Natural killer cell (primary cell): ENCODE data around the gene TRAPPC3L. TPM values are rescaled to one million over a fixed set of nuclear protein-coding genes. Genes with fewer than 3 reads are reported as not detected.

Experiments used
- ATAC-seq, 3 donors: fragments of 150-1000 bp in 2 of 3; fragments of 200-7000 bp in 1 of 3; cut with Tn5 transposase; 1 replicate in 1 of 3; 2 replicates in 2 of 3; pipeline ENCODE4 v1.10.0; 2021; ENCODE audit warnings: mild to moderate bottlenecking in 2 of 3, moderate library complexity in 2 of 3
- DNase-seq, 2 donors: peaks; one replicate each; pipeline versions ENCODE4 v3.0.0 to v3.0.0-alpha.2; 2013 to 2021; ENCODE audit warnings: mixed read lengths in 1 of 2
- H3K27ac ChIP-seq: one replicate; pipeline ENCODE4 v1.5.1; 2013; ENCODE audit warnings: mild to moderate bottlenecking, low read length
- H3K27me3 ChIP-seq: one replicate; pipeline ENCODE4 v1.6.1; 2013; ENCODE audit warnings: low read length; ENCODE audit not compliant: control insufficient read depth, insufficient read depth
- H3K36me3 ChIP-seq: one replicate; pipeline ENCODE4 v1.6.1; 2013; ENCODE audit warnings: low read length; ENCODE audit not compliant: control insufficient read depth, insufficient read depth
- H3K4me1 ChIP-seq: one replicate; pipeline ENCODE4 v1.6.1; 2013; ENCODE audit warnings: low read length; ENCODE audit not compliant: control insufficient read depth, insufficient read depth
- H3K4me3 ChIP-seq: one replicate; pipeline ENCODE4 v1.5.1; 2013; ENCODE audit warnings: low read length
- H3K9me3 ChIP-seq: one replicate; pipeline ENCODE4 v1.6.1; 2013; ENCODE audit warnings: low read length; ENCODE audit not compliant: control insufficient read depth, insufficient read depth
- H3K27ac Mint-ChIP-seq, 2 donors: one replicate each; pipeline ENCODE4 v1.8.0; 2022; ENCODE audit warnings: mild to moderate bottlenecking in 2 of 2, mixed read lengths in 2 of 2, moderate library complexity in 1 of 2
- H3K27me3 Mint-ChIP-seq, 2 donors: one replicate each; pipeline ENCODE4 v1.8.0; 2022; ENCODE audit warnings: low read depth in 2 of 2, mixed read lengths in 2 of 2
- H3K36me3 Mint-ChIP-seq: one replicate; pipeline ENCODE4 v1.8.0; 2022; ENCODE audit warnings: mixed read lengths
- H3K4me1 Mint-ChIP-seq, 2 donors: one replicate each; pipeline ENCODE4 v1.8.0; 2022; ENCODE audit warnings: mixed read lengths in 2 of 2
- H3K4me3 Mint-ChIP-seq: one replicate; pipeline ENCODE4 v1.8.0; 2022; ENCODE audit warnings: mild to moderate bottlenecking, moderate library complexity, mixed read lengths
- H3K9me3 Mint-ChIP-seq, 2 donors: one replicate each; pipeline ENCODE4 v1.8.0; 2022; ENCODE audit warnings: mixed read lengths in 2 of 2
- CTCF ChIP-seq: fragments of 200-600 bp; IDR thresholded peaks from one replicate; pipeline ENCODE4 v1.8.0; 2022; ENCODE audit warnings: antibody characterized with exemption
- whole genome bisulfite sequencing: methylation state at CpG from one replicate; pipeline ENCODE4 v1.1.7; 2013; ENCODE audit warnings: missing lambda C conversion rate; ENCODE audit not compliant: insufficient coverage; 5-methylcytosine and 5-hydroxymethylcytosine counted together
- intact Hi-C: fragments of 100-400 bp; cut with micrococcal nuclease; formaldehyde crosslinking; loops from one replicate; pipeline ENCODE4 v1.14.2; 2022
- total RNA-seq, 4 donors: library from RNA; stranded (reverse); fragments of 120-200 nt in 1 of 4; gene quantifications; one replicate each; pipeline versions ENCODE4 v1.2.3 to v1.2.4, GENCODE V29; 2013 to 2022

The TRAPPC3L gene
- total RNA-seq, 3 donors from 2014 or later (not counting 1 experiment from before 2014, with no cell fraction given): 0.66 TPM; not detected in 2

- WGBS: 38% methylated on average over 5 of the region's 5 CpGs
- no peak overlapping the region for H3K27ac ChIP-seq
- no peak for TF ChIP-seq CTCF
- H3K4me3 ChIP-seq: no peak overlapping the region
- DNase-seq (peak in 1 of 2 donors; percentile 22), ATAC-seq (peak in 2 of 3 donors; percentile 22 to 68)
- H3K4me1 Mint-ChIP-seq: peaks cover 19 to 24% of the 10 kb centered on the region in 2 donors
- H3K27me3 Mint-ChIP-seq: peaks cover 8 to 17% of the 10 kb centered on the region in 2 donors
- peak overlapping the region; percentile 32 for H3K4me3 Mint-ChIP-seq
- intact Hi-C loops: no loop called here
- no peaks in the 10 kb centered on the region for H3K9me3 Mint-ChIP-seq
- no peaks in the 10 kb centered on the region for H3K36me3 Mint-ChIP-seq
- no peaks in the 10 kb centered on the region for H3K9me3 ChIP-seq
- no peak overlapping the region for H3K27ac Mint-ChIP-seq
- no peaks in the 10 kb centered on the region for H3K36me3 ChIP-seq
- H3K27me3 ChIP-seq: no peaks in the 10 kb centered on the region
- H3K4me1 ChIP-seq: peaks cover 16% of the 10 kb centered on the region
Observed at GRCh38 chr6:116445102-116445501, 100.4 kb downstream of the TRAPPC3L start.

Other genes with a start within 250 kb of the TRAPPC3L start
- 1 to 10 TPM; 7.4 to 9.6 (median 7.6) TPM for gene DSE, start 174.7 kb downstream of the TRAPPC3L start, total RNA-seq
- 10 to 100 TPM in 2 of 3 donors, 1 to 10 TPM in 1; 7.9 to 20.6 (median 12.3) TPM for gene CALHM6, start 84.3 kb downstream of the TRAPPC3L start, total RNA-seq
- under 1 TPM in 2 of 3 donors, not detected in 1; 0.05 TPM for gene CALHM5, start 34.0 kb downstream of the TRAPPC3L start, total RNA-seq
- not detected for gene CALHM4, start 8.1 kb upstream of the TRAPPC3L start, total RNA-seq
- gene RWDD1, start 25.8 kb upstream of the TRAPPC3L start, total RNA-seq: 10 to 100 TPM; 47.0 to 48.9 (median 47.1) TPM
- 1 to 10 TPM in 1 of 3 donors, under 1 TPM in 2; 0.64 to 1.0 (median 0.95) TPM for gene RSPH4A, start 70.8 kb upstream of the TRAPPC3L start, total RNA-seq
- gene ZUP1, start 123.1 kb upstream of the TRAPPC3L start, total RNA-seq: 10 to 100 TPM; 16.4 to 20.0 (median 19.4) TPM
- gene KPNA5, start 135.5 kb upstream of the TRAPPC3L start, total RNA-seq: 10 to 100 TPM; 28.6 to 31.4 (median 29.1) TPM
- not detected for gene FAM162B, start 220.0 kb upstream of the TRAPPC3L start, total RNA-seq